ENCODE results near the gene NHSL2. TPM values are rescaled to one million over a fixed set of nuclear protein-coding genes. Genes with fewer than 3 reads are reported as not detected.

NHSL2 gene
- total RNA-seq, 4 donors from 2014 or later, result 1.5 to 2.7 (median 2.1) TPM

DNA sequence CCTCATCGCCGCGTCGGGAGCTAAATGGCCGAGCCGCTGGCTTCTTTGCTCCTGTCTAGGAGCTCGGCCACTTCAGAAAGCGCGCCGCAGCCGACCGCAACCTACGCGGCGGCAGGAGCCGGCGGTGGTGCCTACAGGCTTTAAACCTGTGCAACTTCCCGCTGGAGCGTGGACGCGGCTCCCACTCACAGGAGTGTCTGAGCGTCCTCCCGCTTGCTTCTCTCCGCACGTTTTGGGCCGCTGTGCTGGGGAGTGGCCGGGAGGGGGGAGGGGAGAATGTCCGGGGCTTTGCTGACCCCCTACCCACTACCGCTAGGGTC, 1.0 kb downstream of the NHSL2 start:
- no peak for ATAC-seq
- Histone ChIP-seq H3K27ac (peak overlapping the region in 2 of 4 donors; percentile 18 to 25), H3K9me3 (no peaks in the 10 kb centered on the region), H3K27me3 (peaks cover 0 to 23% (median 8%) of the 10 kb centered on the region in 3 donors), H3K4me1 (peaks cover 0 to 3% of the 10 kb centered on the region in 2 donors), H3K36me3 (no peaks in the 10 kb centered on the region), H3K4me3 (peak overlapping the region; percentile 36 to 51 (median 46))
- intact Hi-C loops (cut with DNase I; ENCODE audit: low total_unique reads), result loop anchor here (2.0 to 10.0 kb wide), 2 partner anchors 103 to 215 kb away; no protein-coding TSS in a partner anchor
- DNase-seq, result no peak
- TF ChIP-seq POLR2A (IDR thresholded peaks at IDR 0.05), result no peak
- TF ChIP-seq, protein P1, sequence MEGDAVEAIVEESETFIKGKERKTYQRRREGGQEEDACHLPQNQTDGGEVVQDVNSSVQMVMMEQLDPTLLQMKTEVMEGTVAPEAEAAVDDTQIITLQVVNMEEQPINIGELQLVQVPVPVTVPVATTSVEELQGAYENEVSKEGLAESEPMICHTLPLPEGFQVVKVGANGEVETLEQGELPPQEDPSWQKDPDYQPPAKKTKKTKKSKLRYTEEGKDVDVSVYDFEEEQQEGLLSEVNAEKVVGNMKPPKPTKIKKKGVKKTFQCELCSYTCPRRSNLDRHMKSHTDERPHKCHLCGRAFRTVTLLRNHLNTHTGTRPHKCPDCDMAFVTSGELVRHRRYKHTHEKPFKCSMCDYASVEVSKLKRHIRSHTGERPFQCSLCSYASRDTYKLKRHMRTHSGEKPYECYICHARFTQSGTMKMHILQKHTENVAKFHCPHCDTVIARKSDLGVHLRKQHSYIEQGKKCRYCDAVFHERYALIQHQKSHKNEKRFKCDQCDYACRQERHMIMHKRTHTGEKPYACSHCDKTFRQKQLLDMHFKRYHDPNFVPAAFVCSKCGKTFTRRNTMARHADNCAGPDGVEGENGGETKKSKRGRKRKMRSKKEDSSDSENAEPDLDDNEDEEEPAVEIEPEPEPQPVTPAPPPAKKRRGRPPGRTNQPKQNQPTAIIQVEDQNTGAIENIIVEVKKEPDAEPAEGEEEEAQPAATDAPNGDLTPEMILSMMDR (IDR thresholded peaks at IDR 0.05 in 4 of 5, conservative IDR thresholded peaks at IDR 0.05 in 1 of 5), result no peak
- in situ Hi-C loops (cut with MboI; ENCODE audit: low sequenced_read_pairs in 4 of 4), result no loop called here

DNA sequence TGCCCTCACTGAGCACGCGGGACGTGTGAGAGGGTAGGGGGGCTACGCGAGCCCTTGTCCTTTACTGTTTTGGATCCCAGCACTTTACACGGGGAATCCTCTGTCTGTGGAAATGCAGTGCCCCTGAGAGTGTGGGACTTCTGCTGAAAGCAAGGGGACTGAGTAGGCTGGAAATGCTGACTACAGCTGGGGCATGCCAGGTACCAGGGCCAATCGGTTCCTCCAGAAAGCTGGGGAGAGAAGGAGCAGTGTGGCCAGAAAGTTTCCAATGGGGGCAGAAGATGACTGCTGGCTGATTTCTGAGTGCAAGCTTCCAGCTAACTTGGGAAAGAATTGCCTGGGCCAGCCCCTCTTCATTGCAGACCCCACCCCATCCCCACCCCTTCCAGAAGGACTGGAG, 1.5 kb downstream of the NHSL2 start:
- H3K27me3 ChIP-seq, result peaks cover 0 to 22% (median 8%) of the 10 kb centered on the region in 3 donors
- intact Hi-C loops (cut with DNase I; ENCODE audit: low total_unique reads) (loop anchor here (10.0 kb wide), 1 partner anchor 103 kb away; no protein-coding TSS in a partner anchor), in situ Hi-C loops (cut with MboI; ENCODE audit: low sequenced_read_pairs in 4 of 4) (no loop called here)
- H3K4me3 ChIP-seq, result peak overlapping the region in 1 of 4 donors; percentile 51
- no peaks in the 10 kb centered on the region for H3K36me3 ChIP-seq
- ATAC-seq (no peak), DNase-seq (no peak)
- H3K27ac ChIP-seq, result no peak overlapping the region
- no peaks in the 10 kb centered on the region for H3K9me3 ChIP-seq
- H3K4me1 ChIP-seq, result peaks cover 0 to 3% of the 10 kb centered on the region in 2 donors
- TF ChIP-seq POLR2A (IDR thresholded peaks at IDR 0.05), result no peak
- TF ChIP-seq, protein P1 (IDR thresholded peaks at IDR 0.05 in 4 of 5, conservative IDR thresholded peaks at IDR 0.05 in 1 of 5), result no peak

DNA sequence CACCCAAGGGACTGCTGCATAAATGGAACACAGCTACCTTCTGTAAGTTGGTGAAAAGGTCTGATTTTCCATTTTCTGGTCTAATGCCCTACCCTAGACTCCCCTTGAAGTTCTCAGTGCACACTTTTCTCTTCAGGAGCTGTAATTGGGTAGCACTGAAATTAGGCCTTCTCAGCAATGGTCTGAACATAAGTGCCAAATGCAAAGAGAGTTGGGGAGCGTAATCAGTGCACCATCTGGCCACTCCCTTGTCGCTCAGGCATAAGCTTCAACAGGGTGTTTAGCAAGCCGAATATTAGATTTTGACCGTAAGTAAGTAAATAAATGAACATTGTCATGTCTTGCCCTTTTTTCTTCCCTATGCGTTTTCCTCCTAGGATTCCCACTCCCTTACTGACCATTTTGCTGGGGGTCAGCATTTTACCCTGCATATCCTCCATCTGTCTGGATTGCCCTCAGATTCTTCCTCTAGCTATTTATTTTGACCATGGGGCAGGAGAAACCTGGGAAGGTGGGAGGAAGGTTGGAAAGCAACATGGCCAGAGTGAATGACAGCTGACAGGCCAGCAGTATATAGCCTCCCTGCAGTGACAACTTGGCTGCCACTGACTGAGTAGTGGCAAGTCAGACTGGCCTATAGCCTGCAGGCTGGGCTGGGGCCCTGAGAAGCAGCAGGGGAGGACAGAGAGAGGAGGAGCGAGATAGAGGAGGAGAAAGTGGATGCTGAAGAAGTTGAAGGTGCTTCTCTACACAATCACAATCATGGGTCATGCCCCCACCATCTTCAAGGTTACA, 2.7 kb downstream of the NHSL2 start:
- Histone ChIP-seq H3K27ac (no peak overlapping the region), H3K4me3 (no peak overlapping the region), H3K27me3 (peaks cover 0 to 19% (median 7%) of the 10 kb centered on the region in 3 donors), H3K36me3 (no peaks in the 10 kb centered on the region), H3K9me3 (no peaks in the 10 kb centered on the region), H3K4me1 (peaks cover 0 to 3% of the 10 kb centered on the region in 2 donors)
- intact Hi-C loops (cut with DNase I; ENCODE audit: low total_unique reads) (loop anchor here (10.0 kb wide), 1 partner anchor 101 kb away; no protein-coding TSS in a partner anchor), in situ Hi-C loops (cut with MboI; ENCODE audit: low sequenced_read_pairs in 4 of 4) (no loop called here)
- ATAC-seq (no peak), DNase-seq (no peak)
- TF ChIP-seq, protein P1 (IDR thresholded peaks at IDR 0.05 in 4 of 5, conservative IDR thresholded peaks at IDR 0.05 in 1 of 5), result no peak
- no peak for TF ChIP-seq POLR2A (IDR thresholded peaks at IDR 0.05)

GRCh38 chrX:71917621-71918343, 7.1 kb downstream of the NHSL2 start:
- no peak overlapping the region for H3K27ac ChIP-seq
- H3K9me3 ChIP-seq, result no peaks in the 10 kb centered on the region
- no peak overlapping the region for H3K4me3 ChIP-seq
- ATAC-seq, result no peak
- no peaks in the 10 kb centered on the region for H3K4me1 ChIP-seq
- DNase-seq, result no peak
- TF ChIP-seq POLR2A (IDR thresholded peaks at IDR 0.05), result no peak
- TF ChIP-seq, protein P1 (IDR thresholded peaks at IDR 0.05 in 4 of 5, conservative IDR thresholded peaks at IDR 0.05 in 1 of 5), result no peak
- H3K27me3 ChIP-seq, result no peaks in the 10 kb centered on the region
- H3K36me3 ChIP-seq, result no peaks in the 10 kb centered on the region
- intact Hi-C loops (cut with DNase I; ENCODE audit: low total_unique reads), result loop anchor here (10.0 kb wide), 1 partner anchor 97 kb away; no protein-coding TSS in a partner anchor
- in situ Hi-C loops (cut with MboI; ENCODE audit: low sequenced_read_pairs in 4 of 4), result no loop called here
